Spleen (tissue), 7 donors: Measurements from ENCODE around the gene EPN2.
"Not testable (repeated sequence)": the region's sequence is repeated elsewhere in the genome, so short reads cannot be mapped to it uniquely, and the experiment has no call there.

Experiments
- POLR2AphosphoS5 ChIP-seq, 3 donors: sonication (generic); formaldehyde crosslinking; IDR thresholded peaks; one replicate each; pipeline ENCODE4 v1.5.1; 2017; ENCODE audit warnings: antibody characterized with exemption in 3 of 3
- TF ChIP-seq, protein P1 (sequence below), 11 experiments: fragments of 200-600 bp in 7 of 11; fragments of 450-650 bp in 4 of 11; sonication (generic) in 4 of 11; IDR thresholded peaks in 8 of 11; conservative IDR thresholded peaks in 3 of 11; 1 replicate in 7 of 11; 2 replicates in 4 of 11; pipeline versions ENCODE4 v1.4.0 to v1.8.0; 2016 to 2021; ENCODE audit warnings: antibody characterized with exemption in 11 of 11, inconsistent platforms in 4 of 11, mild to moderate bottlenecking in 1 of 11
- donor health status: DM: no; HTN: no; CAD: no; lungs with moderate emphysema.
- donor health status: DM: no; HTN: no; CAD: no.
- donor health status: DM: no; HTN: no; CAD: no.

GRCh38 chr17:19215074-19215860 is 21.9 kb upstream of the EPN2 start:
- not testable (repeated sequence) for TF ChIP-seq POLR2AphosphoS5 (IDR thresholded peaks at IDR 0.05)
- TF ChIP-seq, protein P1, sequence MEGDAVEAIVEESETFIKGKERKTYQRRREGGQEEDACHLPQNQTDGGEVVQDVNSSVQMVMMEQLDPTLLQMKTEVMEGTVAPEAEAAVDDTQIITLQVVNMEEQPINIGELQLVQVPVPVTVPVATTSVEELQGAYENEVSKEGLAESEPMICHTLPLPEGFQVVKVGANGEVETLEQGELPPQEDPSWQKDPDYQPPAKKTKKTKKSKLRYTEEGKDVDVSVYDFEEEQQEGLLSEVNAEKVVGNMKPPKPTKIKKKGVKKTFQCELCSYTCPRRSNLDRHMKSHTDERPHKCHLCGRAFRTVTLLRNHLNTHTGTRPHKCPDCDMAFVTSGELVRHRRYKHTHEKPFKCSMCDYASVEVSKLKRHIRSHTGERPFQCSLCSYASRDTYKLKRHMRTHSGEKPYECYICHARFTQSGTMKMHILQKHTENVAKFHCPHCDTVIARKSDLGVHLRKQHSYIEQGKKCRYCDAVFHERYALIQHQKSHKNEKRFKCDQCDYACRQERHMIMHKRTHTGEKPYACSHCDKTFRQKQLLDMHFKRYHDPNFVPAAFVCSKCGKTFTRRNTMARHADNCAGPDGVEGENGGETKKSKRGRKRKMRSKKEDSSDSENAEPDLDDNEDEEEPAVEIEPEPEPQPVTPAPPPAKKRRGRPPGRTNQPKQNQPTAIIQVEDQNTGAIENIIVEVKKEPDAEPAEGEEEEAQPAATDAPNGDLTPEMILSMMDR (IDR thresholded peaks at IDR 0.05 in 8 of 11, conservative IDR thresholded peaks at IDR 0.05 in 3 of 11) = not testable (repeated sequence)
